ENCODE measurements around the gene SULF2. TPM values are rescaled to one million over a fixed set of nuclear protein-coding genes. Genes with fewer than 3 reads are reported as not detected.

Gene SULF2
- total RNA-seq, 1 experiment from 2014 or later: 3.9 TPM

DNA sequence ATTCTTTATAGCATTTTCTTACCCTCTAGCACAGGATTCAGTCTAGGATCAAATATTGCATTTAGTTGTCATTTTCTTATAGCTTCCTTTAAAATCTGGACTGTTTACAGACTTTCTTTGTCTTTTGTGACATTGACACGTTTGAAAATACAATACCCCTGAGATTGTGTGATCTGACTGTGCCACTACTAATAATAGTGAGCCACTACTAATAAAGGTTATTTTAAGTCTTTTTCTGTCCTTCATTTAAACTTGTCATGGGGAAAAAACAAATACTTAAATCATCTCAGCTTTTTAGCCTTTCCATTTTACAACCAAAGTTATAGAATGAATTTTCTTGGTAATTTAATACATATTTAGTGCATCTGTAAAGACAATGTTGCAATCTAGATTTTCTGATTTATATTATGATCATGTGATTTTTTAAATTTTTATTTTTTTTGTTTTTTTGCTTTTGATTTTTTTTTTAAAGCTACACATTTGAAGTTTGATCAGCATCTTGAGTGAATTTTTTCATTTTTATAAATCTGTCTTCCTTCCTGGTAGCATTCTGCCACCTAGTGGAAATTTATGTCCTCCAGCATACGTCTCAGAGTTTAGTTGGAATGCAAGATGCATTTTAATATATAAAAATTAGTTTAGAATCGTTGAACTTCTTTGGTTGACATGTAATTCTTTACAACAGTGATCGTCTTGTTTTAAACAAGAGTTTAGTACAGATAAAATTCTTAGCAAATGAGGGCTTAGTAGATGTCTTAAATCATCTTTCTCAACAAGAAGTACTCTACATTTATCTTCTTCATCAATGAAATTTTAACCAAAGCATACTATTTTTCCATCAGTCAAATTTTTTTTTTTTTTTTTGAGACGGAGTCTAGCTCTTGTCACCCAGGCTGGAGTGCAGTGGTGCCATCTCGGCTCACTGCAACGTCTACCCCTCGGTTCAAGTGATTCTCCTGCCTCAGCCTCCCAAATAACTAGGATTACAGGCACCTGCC lies 164.2 kb downstream of the SULF2 start:
- peak; percentile 54 for DNase-seq (ENCODE audit: extremely low read depth, low read depth)

DNA sequence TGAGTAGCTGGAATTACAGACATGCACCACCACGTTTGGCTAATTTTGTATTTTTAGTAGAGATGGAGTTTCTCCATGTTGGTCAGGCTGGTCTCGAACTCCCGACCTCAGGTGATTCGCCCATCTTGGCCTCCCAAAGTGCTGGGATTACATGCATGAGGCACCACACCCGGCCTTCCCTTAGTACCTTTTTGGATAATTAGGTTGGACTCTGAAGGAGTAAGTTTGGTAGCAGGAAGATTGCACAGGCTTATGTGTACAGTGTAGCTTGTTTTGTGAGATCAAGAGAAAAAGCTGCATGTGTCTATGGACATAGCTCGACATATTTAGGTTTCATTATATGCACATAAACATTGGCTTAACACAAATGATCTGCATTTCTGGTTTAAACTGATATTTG lies 166.8 kb downstream of the SULF2 start:
- no peak for DNase-seq (ENCODE audit: extremely low read depth, low read depth)

DNA sequence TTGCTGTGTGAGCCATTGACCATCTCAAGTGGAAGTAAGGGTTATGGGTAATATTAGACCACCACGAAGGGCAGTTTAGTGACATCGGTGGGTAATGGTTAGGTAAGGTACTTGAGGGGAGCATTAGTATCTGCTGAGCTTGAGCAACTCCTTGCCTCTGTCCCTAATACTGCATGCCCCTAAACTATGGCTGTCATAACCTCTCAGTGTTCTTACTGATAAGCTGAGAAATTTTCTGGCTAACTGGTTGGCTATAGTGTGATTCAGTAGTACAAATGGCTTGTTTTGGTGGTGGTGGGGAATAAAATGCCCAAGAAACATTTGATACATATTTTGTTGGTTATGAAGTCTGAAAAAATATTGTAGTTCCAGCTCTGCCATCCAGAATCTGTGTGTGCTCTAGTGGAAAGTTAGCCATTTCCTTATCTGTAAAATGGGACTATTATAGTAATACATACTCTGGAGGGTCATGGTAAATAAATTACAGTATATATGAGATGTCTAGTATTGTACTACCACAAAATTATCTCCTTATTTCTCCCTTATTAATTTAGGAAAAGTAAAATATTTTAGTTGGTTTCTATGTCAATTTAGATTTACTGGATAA lies 170.5 kb downstream of the SULF2 start:
- DNase-seq (ENCODE audit: extremely low read depth, low read depth): no peak

DNA sequence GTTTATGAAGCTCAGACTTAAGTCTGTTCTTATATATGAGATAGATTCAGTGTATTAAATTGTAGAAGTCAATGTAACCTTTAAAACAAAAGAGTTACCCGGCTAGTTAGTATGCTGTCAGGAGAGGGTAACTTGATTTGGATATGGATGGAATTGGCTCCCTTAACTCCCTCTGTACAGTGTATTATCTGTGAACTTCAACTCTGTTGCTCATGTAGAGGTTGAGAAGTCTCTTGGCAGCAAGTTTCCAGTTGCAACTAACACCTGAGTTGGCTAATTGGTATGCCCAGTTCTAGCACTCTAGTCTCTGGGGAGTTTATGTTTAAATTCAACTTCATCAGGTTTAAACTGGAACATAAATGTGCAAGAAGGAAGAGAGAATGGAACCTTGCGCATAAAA lies 172.6 kb downstream of the SULF2 start:
- no peak for DNase-seq (ENCODE audit: extremely low read depth, low read depth)

DNA sequence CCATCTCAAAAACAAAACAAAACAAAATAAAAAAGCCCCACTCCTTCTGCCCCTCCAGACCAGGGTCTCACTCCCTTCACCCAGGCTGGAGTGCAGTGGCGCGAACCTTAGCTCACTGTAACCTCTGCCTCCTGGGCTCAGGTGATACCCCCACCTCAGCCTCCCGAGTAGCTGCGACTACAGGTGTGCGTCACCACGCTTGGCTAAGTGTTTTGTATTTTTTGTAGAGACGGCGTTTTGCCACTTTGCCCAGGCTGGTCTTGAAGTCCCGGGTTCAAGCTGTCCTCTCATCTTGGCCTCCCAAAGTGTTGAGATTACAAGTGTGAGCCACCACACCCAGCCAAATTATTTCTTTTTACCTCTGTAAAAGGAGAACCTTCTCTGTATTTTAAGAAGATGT lies 173.5 kb downstream of the SULF2 start:
- no peak for DNase-seq (ENCODE audit: extremely low read depth, low read depth)

DNA sequence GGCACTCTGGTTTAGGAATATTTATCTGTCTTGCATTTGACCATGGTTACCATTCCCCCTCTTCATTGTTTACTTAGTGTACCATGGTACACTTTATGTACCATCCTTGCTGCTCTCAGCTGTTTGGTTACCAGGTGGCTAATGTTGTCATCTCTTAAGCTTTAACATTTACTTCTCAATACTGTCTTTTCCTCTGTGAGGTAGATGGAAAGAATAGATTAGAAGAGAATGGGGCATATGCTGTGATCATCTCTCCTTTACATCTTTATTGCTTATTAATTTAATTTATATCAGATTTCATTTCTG lies 174.4 kb downstream of the SULF2 start:
- DNase-seq (ENCODE audit: extremely low read depth, low read depth): no peak

DNA sequence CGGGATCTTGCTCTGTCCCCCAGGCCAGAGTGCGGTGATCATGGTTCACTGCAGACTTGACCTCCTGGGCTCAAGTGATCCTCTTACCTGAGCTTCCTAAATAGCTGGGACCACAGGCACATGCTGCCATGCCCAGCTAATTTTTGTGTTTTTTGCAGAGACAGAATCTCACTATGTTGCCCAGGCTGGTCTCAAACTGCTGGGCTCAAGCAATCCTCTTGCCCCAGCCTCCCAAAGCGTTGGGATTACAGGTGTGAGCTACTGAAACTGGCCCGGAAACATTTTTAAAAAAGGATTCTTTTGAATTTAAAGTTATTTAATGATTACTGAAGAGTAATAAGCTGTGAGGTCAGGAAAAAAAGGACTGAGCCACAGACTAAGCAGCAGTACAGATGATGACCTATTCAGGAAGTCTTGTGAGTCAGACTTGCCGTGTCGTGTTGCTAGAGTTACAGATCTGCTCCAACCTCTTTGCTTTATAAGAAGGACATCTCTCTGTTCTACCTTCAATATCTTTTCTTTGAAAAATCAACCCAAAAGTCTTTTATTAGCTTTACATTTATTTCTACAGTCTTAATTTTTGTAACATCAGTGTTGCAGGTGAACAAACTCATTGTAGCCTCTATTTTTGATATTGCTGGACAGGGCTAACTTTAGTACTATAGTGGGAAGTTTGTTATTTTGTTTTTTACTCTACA lies 174.9 kb downstream of the SULF2 start:
- peak; percentile 33 for DNase-seq (ENCODE audit: extremely low read depth, low read depth)

DNA sequence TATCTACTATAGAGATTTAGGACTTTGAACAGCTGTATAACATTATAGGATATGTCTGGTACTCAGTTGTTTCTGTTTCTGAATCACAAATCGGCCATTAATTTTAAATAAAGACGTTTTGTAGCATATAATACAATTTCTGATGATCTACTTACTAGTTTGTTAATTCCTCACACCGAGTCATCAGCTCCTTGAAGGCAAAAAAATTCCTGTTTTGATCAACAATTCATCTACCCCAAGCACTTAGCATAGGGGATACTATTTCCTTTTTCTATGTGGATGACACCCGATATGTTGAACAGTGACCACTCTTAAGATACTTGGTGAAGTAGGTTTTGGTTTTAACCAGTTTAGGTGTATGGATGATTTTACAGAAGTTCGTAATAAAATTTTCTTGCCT lies 176.3 kb downstream of the SULF2 start:
- DNase-seq (ENCODE audit: extremely low read depth, low read depth): no peak

Small RNA genes lying within 50 kb of the gene (small RNA-seq; reads per million reads assigned to genes)
- 0 reads per million in 2 experiments for gene RNU7-173P
